GM12864 (cell line): ENCODE measurements around the gene IFNL1.
"Not testable (repeated sequence)": the region's sequence is repeated elsewhere in the genome, so short reads cannot be mapped to it uniquely, and the experiment has no call there.

Source experiments
- DNase-seq: peaks from one replicate; pipeline ENCODE4 v3.0.0-alpha.2; 2011; ENCODE audit warnings: low read depth
- H3K4me3 ChIP-seq: 2 replicates; pipeline ENCODE4 v1.5.1; 2011; ENCODE audit warnings: mild to moderate bottlenecking, low read depth, low read length, control low read depth
- CTCF ChIP-seq: IDR thresholded peaks from 2 replicates; pipeline ENCODE4 v1.5.1; 2011; ENCODE audit warnings: low read depth, mild to moderate bottlenecking, moderate library complexity, low read length, control low read depth, inconsistent platforms; ENCODE audit errors: missing control alignments

Gene IFNL1

GRCh38 chr19:39263912-39264305 is 32.3 kb upstream of the IFNL1 start:
- TF ChIP-seq CTCF, result no peak
- no peak overlapping the region for H3K4me3 ChIP-seq
- no peak for DNase-seq

- no peak overlapping the region for H3K4me3 ChIP-seq
- DNase-seq, result no peak
- TF ChIP-seq CTCF, result no peak
These were observed 31.6 kb upstream of the IFNL1 start for GRCh38 chr19:39264306-39265290.

GRCh38 chr19:39265321-39265916 is 30.8 kb upstream of the IFNL1 start:
- TF ChIP-seq CTCF, result no peak
- no peak for DNase-seq

GRCh38 chr19:39268085-39268484 is 28.1 kb upstream of the IFNL1 start, which contains the start of gene IFNL2:
IFNL2 (plus strand) TSS chr19:39268396; CDS start chr19:39268569, 173 bp downstream.
- not testable (repeated sequence) for H3K4me3 ChIP-seq, DNase-seq

More at GRCh38 chr19:39265321-39265916, 30.8 kb upstream of the IFNL1 start:
- H3K4me3 ChIP-seq, result no peak overlapping the region

GRCh38 chr19:39268531-39269223 is 27.5 kb upstream of the IFNL1 start:
- not testable (repeated sequence) for H3K4me3 ChIP-seq, DNase-seq

GRCh38 chr19:39269369-39269768 is 26.8 kb upstream of the IFNL1 start:
- not testable (repeated sequence) for H3K4me3 ChIP-seq, DNase-seq

GRCh38 chr19:39270036-39270871 is 26.0 kb upstream of the IFNL1 start:
- no peak for DNase-seq
- TF ChIP-seq CTCF, result no peak
- H3K4me3 ChIP-seq, result no peak overlapping the region

- not testable (repeated sequence) for H3K4me3 ChIP-seq, DNase-seq
These were observed 22.3 kb upstream of the IFNL1 start for GRCh38 chr19:39273859-39274258.
